HG03095 (cell line): ENCODE results near the gene SLC2A3.
"Not testable (repeated sequence)": the region's sequence is repeated elsewhere in the genome, so short reads cannot be mapped to it uniquely, and the experiment has no call there.

ENCODE experiments used
- ATAC-seq: cut with Tn5 transposase; IDR thresholded peaks from one replicate; pipeline ENCODE4 v1.9.1; 2021; ENCODE audit warnings: moderate library complexity; ENCODE audit not compliant: unreplicated experiment

SLC2A3 gene

DNA sequence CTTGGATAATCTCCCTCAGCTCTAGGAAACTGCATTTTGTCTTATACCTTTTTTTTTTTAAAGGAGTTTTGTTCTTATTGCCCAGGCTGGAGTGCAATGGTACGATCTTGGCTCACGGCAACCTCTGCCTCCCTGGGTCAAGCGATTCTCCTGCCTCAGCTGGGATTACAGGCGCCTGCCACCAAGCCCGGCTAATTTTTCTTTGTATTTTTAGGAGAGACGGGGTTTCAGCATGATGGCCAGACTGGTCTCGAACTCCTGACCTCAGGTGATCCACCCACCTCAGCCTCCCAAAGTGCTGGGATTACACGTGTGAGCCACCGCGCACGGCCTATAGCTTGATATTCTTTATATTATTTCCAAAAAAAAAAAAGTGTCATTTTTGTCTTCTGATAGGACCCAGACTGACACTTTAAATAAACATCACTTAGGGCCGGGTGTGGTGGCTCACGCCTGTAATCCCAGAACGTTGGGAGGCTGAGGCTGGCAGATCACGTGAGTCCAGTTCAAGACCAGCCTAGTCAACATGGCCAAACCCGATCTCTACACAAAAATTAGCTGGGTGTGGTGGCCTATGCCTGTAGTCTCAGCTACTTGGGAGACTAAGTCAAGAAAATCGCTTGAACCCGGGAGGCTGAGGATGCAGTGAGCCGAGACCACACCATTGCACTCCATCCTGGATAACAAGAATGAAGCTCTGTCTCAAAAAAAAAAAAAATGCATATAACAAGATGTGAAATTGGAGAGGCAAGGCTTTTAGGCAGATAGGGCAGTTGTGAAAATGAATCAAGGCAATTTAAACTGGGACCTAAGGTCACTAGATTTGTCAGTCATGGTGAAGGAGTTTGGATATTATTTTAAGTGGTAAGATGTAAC, 18.4 kb downstream of the SLC2A3 start:
- no peak for ATAC-seq

DNA sequence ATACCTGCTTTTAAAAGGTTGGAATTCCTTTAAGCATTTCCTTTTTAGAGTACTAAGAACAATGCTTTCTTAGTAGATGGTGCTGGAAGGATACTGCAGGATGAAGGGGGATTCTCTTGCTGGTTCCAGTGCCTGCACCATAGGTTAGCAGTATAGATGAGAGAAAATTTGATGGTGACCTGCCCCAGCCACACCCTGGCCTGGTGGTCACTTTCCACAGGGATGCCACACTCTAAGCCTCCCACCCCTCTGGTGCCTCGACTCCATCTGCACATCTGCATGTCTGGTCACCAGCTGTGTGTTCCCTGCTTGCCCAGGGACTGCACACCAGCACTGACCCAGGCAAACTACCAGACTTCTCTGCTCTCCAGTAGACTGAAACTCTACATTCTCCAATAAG, 19.1 kb downstream of the SLC2A3 start:
- no peak for ATAC-seq

DNA sequence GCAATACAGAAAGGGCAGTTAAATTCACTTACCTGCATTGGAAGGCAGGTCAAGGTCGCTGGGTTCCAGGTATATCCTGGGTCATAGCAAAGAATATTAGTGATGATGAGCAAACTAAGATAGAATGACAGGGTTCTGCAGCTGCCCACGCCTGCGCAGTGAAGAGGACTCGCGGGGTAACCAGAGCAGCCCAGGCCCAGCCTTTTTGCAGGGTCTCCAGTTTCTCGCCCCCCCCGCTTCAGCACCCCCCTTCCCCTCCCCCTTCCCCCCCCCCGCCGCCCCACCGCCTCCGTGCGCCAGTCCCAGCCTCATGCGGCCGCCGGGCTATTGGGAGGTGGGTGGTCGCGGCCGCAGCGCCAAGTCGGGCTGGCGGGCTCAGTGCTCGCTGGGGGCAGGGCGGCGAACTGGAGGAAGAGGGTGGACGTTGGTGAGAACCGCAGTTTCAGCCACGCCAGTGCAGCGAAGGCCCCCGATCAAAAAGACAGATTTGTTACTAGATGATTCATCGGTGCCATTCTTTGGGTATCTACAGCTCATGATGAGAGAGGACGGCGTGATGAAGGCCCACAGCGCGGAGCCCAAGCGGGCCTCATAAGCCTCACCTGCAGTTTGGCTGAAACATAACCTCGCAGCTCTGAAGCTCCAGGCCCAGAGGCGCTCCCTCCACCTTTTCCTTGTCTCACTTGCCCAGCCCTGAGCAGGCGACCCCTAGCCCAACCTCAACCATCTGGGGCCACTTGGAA, 20.2 kb downstream of the SLC2A3 start:
- ATAC-seq = no peak

DNA sequence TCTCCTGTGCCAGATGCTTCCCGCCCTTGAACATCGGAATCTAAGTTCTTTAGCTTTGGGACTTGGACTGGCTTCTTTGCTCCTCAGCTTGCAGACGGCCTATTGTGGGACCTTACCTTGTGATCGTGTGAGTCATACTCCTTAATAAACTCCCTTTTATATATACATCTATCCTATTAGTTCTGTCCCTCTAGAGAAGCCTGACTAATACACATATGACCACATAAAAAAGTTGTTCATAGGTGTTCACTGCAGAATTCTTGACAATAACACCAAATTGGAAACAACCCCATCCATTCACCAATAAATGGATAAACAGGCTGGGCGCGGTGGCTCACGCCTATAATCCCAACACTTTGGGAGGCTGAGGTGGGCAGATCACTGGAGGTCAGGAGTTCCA, 25.9 kb downstream of the SLC2A3 start:
- ATAC-seq = not testable (repeated sequence)

DNA sequence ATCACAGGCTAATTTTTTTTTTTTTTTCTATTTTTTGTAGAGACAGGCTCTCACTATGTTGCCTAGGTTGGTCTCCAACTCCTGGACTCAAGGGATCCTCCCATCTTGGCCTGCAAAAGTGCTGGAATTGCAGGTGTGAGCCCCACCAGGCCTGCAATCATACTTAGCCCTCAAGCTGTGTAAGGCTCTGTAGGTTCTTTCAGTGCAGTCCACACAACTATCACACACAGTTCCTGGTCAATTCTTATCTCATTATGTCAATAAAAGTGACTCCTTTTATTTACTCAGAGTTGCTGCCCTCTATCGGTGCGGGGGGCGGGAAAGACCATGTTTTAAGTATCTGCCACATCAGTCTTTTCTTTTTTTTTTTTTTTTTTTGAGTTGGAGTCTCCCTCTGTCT, 29.0 kb downstream of the SLC2A3 start:
- ATAC-seq = no peak

DNA sequence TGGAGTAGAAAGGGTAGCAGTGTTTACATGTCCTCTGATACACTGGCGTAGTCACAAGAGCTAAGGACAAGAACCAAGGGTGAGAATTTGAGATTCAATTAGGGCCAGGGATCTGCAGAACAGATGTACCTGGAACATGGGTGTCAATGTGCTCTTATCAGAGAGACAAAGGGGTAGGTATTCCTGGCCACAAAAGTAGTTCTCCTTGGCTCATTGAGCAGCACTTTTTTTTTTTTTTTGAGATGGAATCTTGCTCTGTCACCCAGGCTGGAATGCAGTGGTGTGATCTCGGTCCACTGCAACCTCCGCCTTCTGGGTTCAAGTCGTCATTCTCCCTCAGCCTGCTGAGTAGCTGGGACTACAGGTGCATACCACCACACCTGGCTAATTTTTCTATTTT, 29.7 kb downstream of the SLC2A3 start:
- ATAC-seq = not testable (repeated sequence)

DNA sequence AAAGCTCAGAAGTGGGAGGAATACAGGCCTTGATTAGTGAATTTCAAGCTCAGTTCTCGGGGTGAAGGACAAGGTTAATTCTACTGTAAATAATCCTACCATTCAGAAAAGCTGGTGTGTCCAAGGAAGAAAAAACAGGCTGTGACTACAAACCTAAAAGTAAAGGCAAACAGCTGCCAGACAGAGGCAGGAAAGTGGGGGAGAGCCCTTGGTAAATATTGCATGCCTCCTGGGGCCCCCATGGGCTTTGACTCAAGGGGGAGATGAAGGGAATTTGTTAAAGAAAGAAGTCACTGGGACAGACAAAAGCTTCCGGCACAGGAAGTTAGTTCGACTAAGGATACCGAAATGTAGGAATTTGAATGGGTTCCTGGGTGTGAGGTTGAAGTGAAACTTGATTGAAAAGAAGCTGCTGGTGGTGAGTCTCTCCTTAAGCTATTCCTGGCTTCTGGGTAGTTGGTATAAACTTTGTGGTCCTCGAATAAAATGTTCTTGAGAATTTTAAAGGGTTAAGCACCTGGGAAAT, 30.3 kb downstream of the SLC2A3 start:
- ATAC-seq = not testable (repeated sequence)

DNA sequence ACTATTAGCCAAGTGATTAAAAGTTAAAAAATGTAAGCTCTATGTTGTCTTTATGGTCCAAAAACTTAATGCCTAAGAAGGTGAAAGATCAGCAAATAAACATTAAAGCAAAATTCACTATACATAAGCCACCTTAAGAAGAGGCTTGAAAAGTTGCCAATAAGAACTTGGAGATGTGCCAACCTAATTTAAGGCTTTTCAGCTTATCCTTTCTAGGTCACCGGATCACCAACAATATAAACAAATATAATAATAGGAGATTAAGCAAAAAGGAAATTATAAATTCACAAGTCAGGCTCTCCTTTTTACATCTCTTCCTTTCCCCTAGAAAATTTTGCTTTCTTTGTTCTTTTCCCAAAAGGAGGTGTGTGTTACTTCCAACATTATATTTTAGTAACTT, 30.9 kb downstream of the SLC2A3 start:
- ATAC-seq = no peak

DNA sequence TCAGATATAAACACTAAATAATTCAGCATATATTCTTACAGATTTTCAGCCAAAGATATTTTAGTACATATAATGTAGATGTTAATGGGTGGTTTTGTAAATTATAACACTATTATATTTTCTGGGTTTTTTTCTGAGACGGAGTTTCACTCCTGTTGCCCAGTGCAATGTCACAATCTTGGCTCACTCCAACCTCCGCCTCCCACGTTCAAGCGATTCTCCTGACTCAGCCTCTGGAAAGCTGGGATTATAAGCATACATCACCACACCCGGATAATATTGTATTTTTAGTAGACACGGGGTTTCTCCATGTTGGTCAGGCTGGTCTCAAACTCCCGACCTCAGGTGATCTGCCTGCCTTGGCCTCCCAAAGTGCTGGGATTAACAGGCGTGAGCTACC, 33.6 kb downstream of the SLC2A3 start:
- not testable (repeated sequence) for ATAC-seq

DNA sequence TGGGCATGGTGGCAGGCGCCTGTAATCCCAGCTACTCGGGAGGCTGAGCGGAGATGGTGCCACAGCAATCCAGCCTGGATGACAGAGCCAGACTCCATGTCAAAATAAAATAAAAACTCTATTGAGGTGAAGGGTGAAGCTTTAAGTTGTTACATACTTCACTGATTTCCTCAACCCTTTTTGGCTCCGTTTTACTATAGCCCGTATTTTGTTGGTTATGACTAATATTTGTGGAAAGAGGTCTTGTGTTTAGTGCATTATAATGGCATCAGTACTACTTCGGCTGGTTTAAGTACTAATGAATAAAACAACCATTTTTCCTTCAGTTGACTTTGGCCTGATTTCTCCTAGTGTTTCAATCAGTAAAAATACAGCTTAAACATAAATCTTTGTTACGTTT, 36.2 kb downstream of the SLC2A3 start:
- ATAC-seq = no peak

DNA sequence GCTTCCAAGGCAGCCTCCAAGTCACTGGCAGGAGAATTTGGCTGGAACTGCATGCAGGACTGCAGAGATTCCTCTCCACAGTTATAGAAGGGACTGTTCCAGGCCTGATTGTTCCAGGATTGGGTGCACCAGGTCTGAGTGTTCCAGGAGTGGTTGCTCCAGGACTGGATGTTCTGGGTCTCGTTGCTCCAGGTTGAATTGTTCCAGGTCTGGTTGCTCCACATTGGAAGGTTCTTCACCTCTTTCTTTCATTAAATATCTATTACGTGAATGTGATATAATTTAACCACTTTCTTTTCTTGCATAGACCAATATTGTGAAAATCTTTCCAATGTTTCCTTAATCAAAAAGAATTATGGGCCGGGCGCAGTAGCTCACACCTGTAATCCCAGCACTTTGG, 39.3 kb downstream of the SLC2A3 start:
- not testable (repeated sequence) for ATAC-seq

DNA sequence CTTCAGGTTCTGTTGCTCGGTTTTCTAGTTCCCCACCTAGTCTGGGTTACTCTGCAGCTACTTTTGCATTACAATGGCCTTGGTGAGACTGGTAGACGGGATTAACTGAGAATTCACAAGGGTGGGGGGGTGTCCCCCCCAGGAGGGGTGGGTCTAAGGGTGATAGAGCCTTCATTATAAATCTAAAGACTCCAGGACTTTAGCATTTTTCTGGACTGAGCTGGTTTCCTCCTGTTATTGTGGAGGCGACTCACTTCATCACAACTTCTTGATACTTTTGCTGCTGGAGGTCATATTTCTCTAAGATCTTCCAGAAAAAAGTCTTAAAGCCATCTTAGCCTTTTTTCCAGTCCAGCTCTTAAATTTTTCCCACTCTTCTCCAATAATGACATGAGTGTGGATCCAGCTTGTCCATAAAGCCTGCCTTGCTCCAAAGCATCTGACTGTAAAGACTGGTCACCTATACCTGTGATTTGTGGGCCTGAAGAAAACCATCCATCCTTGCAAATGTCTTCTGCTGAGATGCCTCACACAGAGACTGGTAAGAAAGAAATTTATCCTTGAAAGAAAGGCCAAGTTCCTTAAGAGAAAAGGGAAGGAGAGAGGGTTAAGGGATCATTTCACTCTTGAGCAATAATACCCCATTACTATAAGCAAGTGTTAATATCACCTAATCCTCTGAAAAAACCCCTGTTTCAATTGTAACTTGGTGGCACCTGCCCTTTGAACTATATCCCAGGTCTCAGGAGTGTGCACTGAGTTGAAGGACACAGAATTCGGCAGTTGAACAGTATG, 43.6 kb downstream of the SLC2A3 start:
- no peak for ATAC-seq

DNA sequence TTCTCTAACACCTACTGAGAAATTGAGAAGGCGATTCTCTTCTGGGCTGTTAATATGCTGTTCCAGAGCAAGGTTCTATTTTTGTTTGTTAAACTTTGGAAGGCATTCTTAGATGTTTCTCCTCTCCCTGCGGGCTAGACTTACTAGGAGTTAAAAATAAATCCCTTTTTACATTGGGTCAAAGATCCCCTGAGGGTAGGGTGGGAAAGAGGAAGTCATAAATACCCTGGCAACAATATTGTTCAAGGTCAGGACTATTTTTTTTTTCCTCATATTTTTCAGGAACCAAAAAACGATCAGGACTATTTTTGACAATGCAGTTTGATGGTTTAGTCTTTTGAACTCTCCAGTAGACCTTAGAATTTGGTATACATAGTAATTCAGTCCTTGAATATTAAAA, 51.3 kb downstream of the SLC2A3 start:
- ATAC-seq = no peak

DNA sequence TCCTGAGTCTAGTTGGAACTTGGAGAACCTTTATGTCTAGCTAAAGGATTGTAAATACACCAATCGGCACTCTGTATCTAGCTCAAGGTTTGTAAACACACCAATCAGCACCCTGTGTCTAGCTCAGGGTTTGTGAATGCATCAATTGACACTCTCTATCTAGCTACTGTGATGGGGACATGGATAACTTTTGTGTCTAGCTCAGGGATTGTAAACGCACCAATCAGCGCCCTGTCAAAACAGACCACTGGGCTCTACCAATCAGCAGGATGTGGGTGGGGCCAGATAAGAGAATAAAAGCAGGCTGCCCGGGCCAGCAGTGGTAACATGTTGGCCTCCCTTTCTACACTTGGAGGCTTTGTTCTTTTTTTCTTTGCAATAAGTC, 54.3 kb downstream of the SLC2A3 start:
- not testable (repeated sequence) for ATAC-seq

DNA sequence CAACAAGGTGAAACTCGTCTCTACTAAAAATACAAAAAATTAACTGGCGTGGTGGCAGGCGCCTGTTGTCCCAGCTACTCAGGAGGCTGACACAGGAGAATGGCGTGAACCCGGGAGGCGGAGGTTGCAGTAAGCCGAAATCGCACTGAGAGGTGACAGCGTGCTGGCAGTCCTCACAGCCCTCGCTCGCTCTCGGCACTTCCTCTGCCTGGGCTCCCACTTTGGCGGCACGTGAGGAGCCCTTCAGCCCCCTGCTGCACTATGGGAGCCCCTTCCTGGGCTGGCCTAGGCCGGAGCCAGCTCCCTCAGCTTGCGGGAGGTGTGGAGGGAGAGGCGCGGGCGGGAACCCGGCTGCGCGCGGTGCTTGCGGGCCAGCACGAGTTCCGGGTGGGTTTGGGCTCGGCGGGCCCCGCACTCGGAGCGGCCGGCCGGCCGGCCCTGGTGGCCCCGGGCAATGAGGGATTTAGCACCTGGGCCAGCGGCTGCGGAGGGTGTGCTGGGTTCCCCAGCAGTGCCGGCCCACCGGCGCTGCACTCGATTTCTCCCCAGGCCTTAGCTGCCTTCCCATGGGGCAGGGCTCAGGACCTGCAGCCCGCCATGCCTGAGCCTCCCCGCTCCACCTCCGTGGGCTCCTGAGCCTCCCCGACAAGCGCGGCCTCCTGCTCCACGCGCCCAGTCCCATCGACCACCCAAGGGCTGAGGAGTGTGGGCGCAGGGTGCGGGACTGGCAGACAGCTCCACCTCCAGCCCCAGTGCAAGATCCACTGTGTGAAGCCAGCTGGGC, 54.8 kb downstream of the SLC2A3 start:
- not testable (repeated sequence) for ATAC-seq

DNA sequence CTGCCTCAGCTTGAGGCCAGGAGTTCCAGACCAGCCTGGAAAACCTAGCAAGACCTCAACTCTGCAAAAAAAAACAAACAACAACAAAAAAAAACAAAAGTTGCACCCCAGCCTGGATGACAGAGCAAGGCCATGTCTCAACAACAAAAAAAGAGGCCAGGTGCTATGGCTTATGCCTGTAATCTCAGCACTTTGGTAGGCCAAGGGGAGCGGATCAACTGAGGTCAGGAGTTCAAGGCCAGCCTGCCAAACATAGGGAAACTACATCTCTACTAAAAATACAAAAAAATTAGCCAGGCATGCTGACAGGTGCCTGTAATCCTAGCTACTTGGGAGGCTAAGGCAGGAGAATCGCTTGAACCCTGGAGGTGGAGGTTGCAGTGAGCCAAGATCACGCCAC, 56.7 kb downstream of the SLC2A3 start:
- no peak for ATAC-seq

DNA sequence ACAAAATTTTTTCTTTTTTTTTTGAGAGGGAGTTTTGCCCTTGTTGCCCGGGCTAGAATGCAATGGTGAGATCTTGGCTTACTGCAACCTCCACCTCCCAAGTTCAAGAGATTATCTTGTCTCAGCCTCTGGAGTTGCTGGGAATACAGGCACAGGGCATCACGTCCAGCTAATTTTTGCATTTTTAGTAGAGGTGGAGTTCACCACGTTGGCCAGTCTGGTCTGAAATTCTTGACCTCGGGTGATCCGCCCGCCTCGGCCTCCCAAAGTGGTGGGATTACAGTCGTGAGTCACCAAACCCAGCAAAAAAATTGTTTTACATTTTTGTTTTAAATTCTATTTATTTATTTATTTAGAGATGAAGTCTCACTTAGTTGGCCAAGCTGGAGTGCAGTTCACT, 58.6 kb downstream of the SLC2A3 start:
- no peak for ATAC-seq

DNA sequence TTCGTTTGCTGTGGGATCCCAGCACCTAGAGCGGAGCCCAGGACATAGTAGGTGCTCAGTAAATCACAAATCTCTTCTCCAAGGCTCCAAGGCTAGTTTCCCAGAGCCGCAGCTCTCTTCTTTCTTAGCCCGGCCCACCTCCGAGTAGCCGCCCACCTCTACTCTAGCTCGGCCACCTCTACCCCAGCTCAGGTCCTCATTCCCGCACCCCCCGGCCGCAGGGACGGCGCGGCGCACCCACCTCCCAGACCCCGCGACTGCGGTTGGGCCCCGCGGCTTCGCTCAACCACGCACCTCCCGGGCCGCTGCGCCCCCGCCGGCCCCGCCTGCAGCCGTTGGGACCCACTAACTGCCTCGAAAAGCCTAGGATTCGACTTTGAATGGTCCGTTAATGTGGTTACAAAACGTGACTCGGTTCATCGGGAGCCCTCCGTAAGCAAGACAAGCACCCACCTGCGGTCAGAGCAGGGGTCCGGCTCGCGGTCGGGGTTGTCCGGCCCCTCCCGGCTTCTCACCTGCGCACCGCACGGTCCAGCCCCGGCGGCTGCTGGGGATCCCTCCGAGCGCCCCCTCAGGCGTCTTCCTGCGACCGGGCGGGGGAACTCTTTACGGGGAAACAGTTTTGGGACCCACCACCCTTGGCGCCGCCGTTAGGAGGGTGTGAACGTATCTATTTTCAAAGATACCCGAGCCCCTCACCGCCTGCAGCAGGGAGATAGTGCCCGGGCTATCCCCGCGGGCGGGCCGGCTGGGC, 63.2 kb downstream of the SLC2A3 start, which contains the start of gene SLC2A14:
Gene SLC2A14 (minus strand): TSS at position 350 of the 754 bp plus-strand sequence. CDS start 3,035 bp downstream, outside the sequence.
- ATAC-seq = no peak

DNA sequence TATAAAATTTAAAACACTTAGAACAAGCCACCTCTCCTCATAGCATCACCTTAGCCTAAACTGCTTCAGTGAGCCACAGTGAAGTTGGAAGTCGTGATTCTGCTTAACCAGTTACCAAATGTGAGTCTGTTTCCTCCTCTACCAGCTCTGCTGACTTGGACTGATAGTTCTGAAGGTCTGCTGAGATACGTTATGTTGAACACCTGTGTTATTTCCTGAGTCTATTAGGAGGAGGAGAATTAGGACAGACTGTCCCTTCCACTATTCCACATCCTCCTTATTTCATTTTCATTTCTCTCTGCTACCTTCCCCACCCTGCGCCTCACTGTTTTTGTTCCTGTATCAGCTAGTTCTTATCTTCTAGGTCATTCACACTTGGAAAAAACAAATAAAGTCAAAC, 65.7 kb downstream of the SLC2A3 start:
- no peak for ATAC-seq
